OCI-LY7 (cell line): ENCODE data around the gene IL12B.

ENCODE experiments used
- CTCF ChIP-seq: fragments of 200-600 bp; sonication (generic); conservative IDR thresholded peaks from 2 replicates; pipeline ENCODE4 v1.5.1; 2014; ENCODE audit warnings: mild to moderate bottlenecking, antibody characterized with exemption, low read length, moderate library complexity, mixed read lengths
- EZH2phosphoT487 ChIP-seq: fragments of 200-600 bp; sonication (generic); IDR thresholded peaks from 2 replicates; pipeline ENCODE4 v1.6.1; 2018; ENCODE audit warnings: low read depth, borderline replicate concordance, mild to moderate bottlenecking, mixed run types, antibody characterized with exemption, low read length, moderate library complexity, mixed read lengths

- no peak for TF ChIP-seq EZH2phosphoT487
- no peak for TF ChIP-seq CTCF
Measured at GRCh38 chr5:159273923-159274322, 56.4 kb downstream of the IL12B start.
